Lower leg skin (tissue), 3 donors: ENCODE measurements around the gene RAD9A.

Experiments used
- CTCF ChIP-seq, 3 donors: fragments of 450-650 bp; IDR thresholded peaks; one replicate each; pipeline ENCODE4 v1.5.1; 2016; ENCODE audit warnings: antibody characterized with exemption in 3 of 3, mild to moderate bottlenecking in 3 of 3, moderate library complexity in 2 of 3
- POLR2A ChIP-seq, 2 donors: fragments of 450-650 bp; IDR thresholded peaks; one replicate each; pipeline ENCODE4 v1.6.1; 2016 to 2017; ENCODE audit warnings: antibody characterized with exemption in 2 of 2, mild to moderate bottlenecking in 1 of 2, moderate library complexity in 1 of 2

- TF ChIP-seq POLR2A (IDR thresholded peaks at IDR 0.05) (no peak), CTCF (IDR thresholded peaks at IDR 0.05) (no peak)
These were observed 29.7 kb downstream of the RAD9A start for GRCh38 chr11:67421430-67422031.
